Activated T-cell treated with anti-CD3 and anti-CD28 coated beads for 24 hours (primary cell): ENCODE data around the gene GATB.

Experiments used
- DNase-seq: peaks from one replicate; pipeline ENCODE4 v3.0.0-alpha.2; 2020; ENCODE audit warnings: low read depth

The GATB gene

GRCh38 chr4:151760712-151761661 is at the start of gene GATB:
Gene GATB, minus strand, starts transcription at chr4:151761007. Its CDS starts 25 bp downstream, at chr4:151760982.
- peak; percentile 90 for DNase-seq

GRCh38 chr4:151810476-151810875 is 49.7 kb upstream of the GATB start:
- DNase-seq: no peak

- DNase-seq: no peak
Observed at GRCh38 chr4:151809716-151810115, 48.9 kb upstream of the GATB start.

- DNase-seq: no peak
Observed at GRCh38 chr4:151808542-151808941, 47.7 kb upstream of the GATB start.

GRCh38 chr4:151808120-151808529 is 47.3 kb upstream of the GATB start:
- no peak for DNase-seq

- no peak for DNase-seq
Observed at GRCh38 chr4:151807220-151807619, 46.4 kb upstream of the GATB start.

- DNase-seq: no peak
Observed at GRCh38 chr4:151806511-151806927, 45.7 kb upstream of the GATB start.

- DNase-seq: no peak
Observed at GRCh38 chr4:151804821-151805220, 44.0 kb upstream of the GATB start.

GRCh38 chr4:151804086-151804630 is 43.4 kb upstream of the GATB start:
- no peak for DNase-seq

- no peak for DNase-seq
Observed at GRCh38 chr4:151803246-151803645, 42.4 kb upstream of the GATB start.

- DNase-seq: peak; percentile 43
Observed at GRCh38 chr4:151801547-151802516, 41.0 kb upstream of the GATB start.

- no peak for DNase-seq
Observed at GRCh38 chr4:151799417-151800012, 38.7 kb upstream of the GATB start.

GRCh38 chr4:151798678-151799416 is 38.0 kb upstream of the GATB start:
- DNase-seq: no peak

- no peak for DNase-seq
Observed at GRCh38 chr4:151797853-151798252, 37.0 kb upstream of the GATB start.

- no peak for DNase-seq
Observed at GRCh38 chr4:151797131-151797530, 36.3 kb upstream of the GATB start.

GRCh38 chr4:151796106-151796505 is 35.3 kb upstream of the GATB start:
- no peak for DNase-seq

- no peak for DNase-seq
Observed at GRCh38 chr4:151792995-151793394, 32.2 kb upstream of the GATB start.

GRCh38 chr4:151792530-151792929 is 31.7 kb upstream of the GATB start:
- DNase-seq: no peak

- DNase-seq: no peak
Observed at GRCh38 chr4:151788021-151788420, 27.2 kb upstream of the GATB start.

GRCh38 chr4:151786158-151786495 is 25.3 kb upstream of the GATB start:
- DNase-seq: no peak

GRCh38 chr4:151785484-151786157 is 24.8 kb upstream of the GATB start:
- DNase-seq: no peak
